ENCODE results near the gene SPDYE6. TPM values are rescaled to one million over a fixed set of nuclear protein-coding genes. Genes with fewer than 3 reads are reported as not detected.

The SPDYE6 gene
- total RNA-seq, 1 experiment from 2014 or later, result not detected

DNA sequence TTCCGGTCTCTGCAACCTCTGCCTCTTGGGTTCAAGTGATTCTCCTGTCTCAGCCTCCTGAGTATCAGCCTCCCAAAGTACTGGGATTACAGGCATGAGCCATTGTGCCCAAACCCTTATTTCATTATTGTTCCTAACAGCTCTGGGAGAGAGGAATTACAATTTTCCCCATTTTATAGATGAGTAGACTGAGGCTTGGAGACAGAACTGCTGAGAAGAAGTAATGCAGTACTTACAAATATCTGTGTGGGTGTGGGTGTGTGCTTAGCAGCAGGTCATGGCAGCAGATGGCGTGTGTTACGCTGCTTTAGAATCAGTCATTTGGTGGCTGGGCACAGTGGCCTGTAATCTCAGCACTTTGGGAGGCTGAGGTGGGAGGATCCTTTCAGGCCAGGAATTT, 47.3 kb upstream of the SPDYE6 start (continued):
- TF ChIP-seq, protein P1, sequence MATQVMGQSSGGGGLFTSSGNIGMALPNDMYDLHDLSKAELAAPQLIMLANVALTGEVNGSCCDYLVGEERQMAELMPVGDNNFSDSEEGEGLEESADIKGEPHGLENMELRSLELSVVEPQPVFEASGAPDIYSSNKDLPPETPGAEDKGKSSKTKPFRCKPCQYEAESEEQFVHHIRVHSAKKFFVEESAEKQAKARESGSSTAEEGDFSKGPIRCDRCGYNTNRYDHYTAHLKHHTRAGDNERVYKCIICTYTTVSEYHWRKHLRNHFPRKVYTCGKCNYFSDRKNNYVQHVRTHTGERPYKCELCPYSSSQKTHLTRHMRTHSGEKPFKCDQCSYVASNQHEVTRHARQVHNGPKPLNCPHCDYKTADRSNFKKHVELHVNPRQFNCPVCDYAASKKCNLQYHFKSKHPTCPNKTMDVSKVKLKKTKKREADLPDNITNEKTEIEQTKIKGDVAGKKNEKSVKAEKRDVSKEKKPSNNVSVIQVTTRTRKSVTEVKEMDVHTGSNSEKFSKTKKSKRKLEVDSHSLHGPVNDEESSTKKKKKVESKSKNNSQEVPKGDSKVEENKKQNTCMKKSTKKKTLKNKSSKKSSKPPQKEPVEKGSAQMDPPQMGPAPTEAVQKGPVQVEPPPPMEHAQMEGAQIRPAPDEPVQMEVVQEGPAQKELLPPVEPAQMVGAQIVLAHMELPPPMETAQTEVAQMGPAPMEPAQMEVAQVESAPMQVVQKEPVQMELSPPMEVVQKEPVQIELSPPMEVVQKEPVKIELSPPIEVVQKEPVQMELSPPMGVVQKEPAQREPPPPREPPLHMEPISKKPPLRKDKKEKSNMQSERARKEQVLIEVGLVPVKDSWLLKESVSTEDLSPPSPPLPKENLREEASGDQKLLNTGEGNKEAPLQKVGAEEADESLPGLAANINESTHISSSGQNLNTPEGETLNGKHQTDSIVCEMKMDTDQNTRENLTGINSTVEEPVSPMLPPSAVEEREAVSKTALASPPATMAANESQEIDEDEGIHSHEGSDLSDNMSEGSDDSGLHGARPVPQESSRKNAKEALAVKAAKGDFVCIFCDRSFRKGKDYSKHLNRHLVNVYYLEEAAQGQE (IDR thresholded peaks at IDR 0.05; ENCODE audit: low read depth), result no peak
- TF ChIP-seq CBX3 (IDR thresholded peaks at IDR 0.05; ENCODE audit: low read depth), result no peak
- TF ChIP-seq, protein P2, sequence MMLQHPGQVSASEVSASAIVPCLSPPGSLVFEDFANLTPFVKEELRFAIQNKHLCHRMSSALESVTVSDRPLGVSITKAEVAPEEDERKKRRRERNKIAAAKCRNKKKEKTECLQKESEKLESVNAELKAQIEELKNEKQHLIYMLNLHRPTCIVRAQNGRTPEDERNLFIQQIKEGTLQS (IDR thresholded peaks at IDR 0.05), result no peak
- no peak for TF ChIP-seq SIN3A (IDR thresholded peaks at IDR 0.05; ENCODE audit: low read depth)
- no peak for TF ChIP-seq CEBPB (IDR thresholded peaks at IDR 0.05; ENCODE audit: low read depth)
- TF ChIP-seq ZNF274 (IDR thresholded peaks at IDR 0.05; ENCODE audit: low read depth, low read length), result no peak
- no peak for TF ChIP-seq FOSL1 (IDR thresholded peaks at IDR 0.05; ENCODE audit: low read depth)
- TF ChIP-seq EZH2phosphoT487 (IDR thresholded peaks at IDR 0.05; ENCODE audit: borderline replicate concordance), result no peak

DNA sequence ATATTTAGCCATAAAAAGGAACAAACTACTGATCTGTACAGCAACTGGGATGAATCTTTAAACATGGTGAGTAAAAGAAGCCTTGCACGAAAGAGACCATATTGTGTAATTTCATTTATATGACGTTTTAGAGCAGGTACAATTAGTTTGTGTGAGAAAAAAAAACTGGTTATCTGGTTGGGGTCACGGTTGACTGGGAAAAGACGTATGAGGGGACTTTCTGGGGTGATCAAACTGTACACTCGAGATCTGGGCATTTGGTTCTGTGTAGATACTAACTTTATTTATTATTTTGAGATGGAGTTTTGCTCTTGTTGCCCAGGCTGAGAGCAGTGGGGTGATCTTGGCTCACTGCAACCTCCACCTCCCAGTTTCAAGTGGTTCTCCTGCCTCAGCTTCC, 44.1 kb upstream of the SPDYE6 start:
- TF ChIP-seq SIN3A (IDR thresholded peaks at IDR 0.05; ENCODE audit: low read depth) (no peak), EZH2phosphoT487 (IDR thresholded peaks at IDR 0.05; ENCODE audit: borderline replicate concordance) (no peak), EGR1 (IDR thresholded peaks at IDR 0.05; ENCODE audit: low read depth) (no peak), POLR2A (IDR thresholded peaks at IDR 0.05; ENCODE audit: borderline replicate concordance, extremely low read depth, insufficient read depth, insufficient read length) (no peak), SP1 (IDR thresholded peaks at IDR 0.05; ENCODE audit: low read depth) (no peak), FOSL1 (IDR thresholded peaks at IDR 0.05; ENCODE audit: low read depth) (no peak), YY1 (IDR thresholded peaks at IDR 0.05; ENCODE audit: extremely low read depth, insufficient replicate concordance, low read depth, low read length) (no peak), RAD21 (IDR thresholded peaks at IDR 0.05; ENCODE audit: low read depth) (no peak), POLR2AphosphoS5 (IDR thresholded peaks at IDR 0.05; ENCODE audit: low read depth, low read length) (no peak), JUND (IDR thresholded peaks at IDR 0.05) (no peak), ELF1 (IDR thresholded peaks at IDR 0.05; ENCODE audit: borderline replicate concordance, low read depth) (no peak)
- TF ChIP-seq, protein P1 (IDR thresholded peaks at IDR 0.05; ENCODE audit: low read depth), result no peak
- TF ChIP-seq, protein P3, sequence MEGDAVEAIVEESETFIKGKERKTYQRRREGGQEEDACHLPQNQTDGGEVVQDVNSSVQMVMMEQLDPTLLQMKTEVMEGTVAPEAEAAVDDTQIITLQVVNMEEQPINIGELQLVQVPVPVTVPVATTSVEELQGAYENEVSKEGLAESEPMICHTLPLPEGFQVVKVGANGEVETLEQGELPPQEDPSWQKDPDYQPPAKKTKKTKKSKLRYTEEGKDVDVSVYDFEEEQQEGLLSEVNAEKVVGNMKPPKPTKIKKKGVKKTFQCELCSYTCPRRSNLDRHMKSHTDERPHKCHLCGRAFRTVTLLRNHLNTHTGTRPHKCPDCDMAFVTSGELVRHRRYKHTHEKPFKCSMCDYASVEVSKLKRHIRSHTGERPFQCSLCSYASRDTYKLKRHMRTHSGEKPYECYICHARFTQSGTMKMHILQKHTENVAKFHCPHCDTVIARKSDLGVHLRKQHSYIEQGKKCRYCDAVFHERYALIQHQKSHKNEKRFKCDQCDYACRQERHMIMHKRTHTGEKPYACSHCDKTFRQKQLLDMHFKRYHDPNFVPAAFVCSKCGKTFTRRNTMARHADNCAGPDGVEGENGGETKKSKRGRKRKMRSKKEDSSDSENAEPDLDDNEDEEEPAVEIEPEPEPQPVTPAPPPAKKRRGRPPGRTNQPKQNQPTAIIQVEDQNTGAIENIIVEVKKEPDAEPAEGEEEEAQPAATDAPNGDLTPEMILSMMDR (IDR thresholded peaks at IDR 0.05 in 2 of 3, conservative IDR thresholded peaks at IDR 0.05 in 1 of 3; ENCODE audit: borderline replicate concordance in 1 of 3, insufficient read depth in 1 of 3, low read depth in 2 of 3, low read length in 2 of 3), result no peak
- H3K9me3 ChIP-seq (ENCODE audit: control insufficient read depth in 1 of 2, insufficient read depth in 1 of 2, low read depth in 1 of 2, low read length in 2 of 2), result no peaks in the 10 kb centered on the region
- no peaks in the 10 kb centered on the region for H3K9me2 ChIP-seq (ENCODE audit: insufficient read depth)
- H2AFZ ChIP-seq (ENCODE audit: low read depth, low read length, poor library complexity, severe bottlenecking), result no peak overlapping the region
- intact Hi-C loops (cut with micrococcal nuclease), result no loop called here
- POLR2A ChIA-PET, result no interaction called here
- CTCF ChIA-PET, result no interaction called here
- no peak overlapping the region for H3K27ac ChIP-seq (ENCODE audit: low read depth, low read length)
- peaks cover 30 to 33% of the 10 kb centered on the region in 2 experiments for H3K36me3 ChIP-seq (ENCODE audit: control insufficient read depth in 1 of 2, insufficient read depth in 2 of 2, low read length in 2 of 2)
- peaks cover 22% of the 10 kb centered on the region for H3K79me2 ChIP-seq (ENCODE audit: insufficient read depth, low read length)
- H3K4me3 ChIP-seq (replicated peaks in 1 of 2; ENCODE audit: low read depth in 1 of 2, low read length in 2 of 2), result no peak overlapping the region
- no peaks in the 10 kb centered on the region for H4K20me1 ChIP-seq (ENCODE audit: insufficient read depth)
- BruUV-seq (replicated peaks), result no TSS peak
- no peak for DNase-seq (ENCODE audit: low read depth, low spot score)
- H3K9ac ChIP-seq (ENCODE audit: low read length), result no peak overlapping the region
- peaks cover 8 to 15% of the 10 kb centered on the region in 2 experiments for H3K4me1 ChIP-seq (ENCODE audit: control insufficient read depth in 1 of 2, insufficient read depth in 2 of 2, low read length in 2 of 2)
- H3K4me2 ChIP-seq (ENCODE audit: low read length), result no peak overlapping the region
- RAD21 ChIA-PET (ENCODE audit: low non-redundant PET in 1 of 2, low total read pairs in 2 of 2, uncharacterized antibody in 2 of 2, unreplicated experiment in 2 of 2), result no interaction called here
- no peak for ATAC-seq
- H3K27me3 ChIP-seq (ENCODE audit: insufficient read depth, low read length), result no peaks in the 10 kb centered on the region
